K562 (cell line): Measurements from ENCODE around the gene ATP9A. TPM values are rescaled to one million over a fixed set of nuclear protein-coding genes. Genes with fewer than 3 reads are reported as not detected.

ENCODE experiments used
- ATAC-seq: fragments of 200-7000 bp; cut with Tn5 transposase; 3 replicates; pipeline ENCODE4 v1.9.1; 2020; ENCODE audit warnings: moderate library complexity
- BruUV-seq: library from RNA; stranded (reverse); fragments of 400-500 nt; replicated peaks from 2 replicates; lab custom pipeline; 2021; lab: Mats Ljungman, UMichigan
- CTCF ChIA-PET: fragments of 300-600 bp; formaldehyde crosslinking; extraction: SDS; loops from one replicate; lab custom pipeline; 2021; ENCODE audit warnings: low intra/inter-chr PET ratio; lab: Yijun Ruan, JAX
- POLR2A ChIA-PET: fragments of 300-600, 350-650 bp; sonication (Branson Sonifier 250); formaldehyde crosslinking; extraction: SDS; loops from one replicate; lab custom pipeline; 2021; ENCODE audit warnings: antibody characterized with exemption, inconsistent platforms; lab: Yijun Ruan, JAX
- DNase-seq, 4 experiments: peaks; one replicate each; pipeline versions ENCODE4 v3.0.0 to v3.0.0-alpha.2; 2011 to 2018; ENCODE audit warnings: low spot score in 3 of 4, mixed read lengths in 3 of 4; ENCODE audit errors: extremely low read depth in 1 of 4
- FAIRE-seq: peaks from 2 replicates; lab custom pipeline; 2011; peaks lifted over from hg19 to GRCh38; lab: Jason Lieb, UNC
- H2AFZ ChIP-seq: 2 replicates; pipeline ENCODE4 v1.6.0; 2011; ENCODE audit warnings: low read depth, low read length, control low read depth, inconsistent platforms
- H3K27ac ChIP-seq: fragments of 200-600 bp; 3 replicates; pipeline ENCODE4 v1.8.0; 2011; ENCODE audit warnings: low read depth, mild to moderate bottlenecking, control low read depth, inconsistent platforms, low read length, moderate library complexity, mixed read lengths; ENCODE audit errors: extremely low read depth
- H3K27me3 ChIP-seq, 2 experiments: fragments of 300-600 bp in 1 of 2; 2 replicates in 1 of 2; 3 replicates in 1 of 2; pipeline versions ENCODE4 v1.6.0 to v1.8.0; 2011; ENCODE audit warnings: inconsistent platforms in 2 of 2, low read length in 2 of 2, mild to moderate bottlenecking in 1 of 2, mixed read lengths in 1 of 2, moderate library complexity in 1 of 2; ENCODE audit not compliant: control insufficient read depth in 2 of 2, insufficient read depth in 2 of 2
- H3K36me3 ChIP-seq: fragments of 300-600 bp; 3 replicates; pipeline ENCODE4 v1.8.0; 2011; ENCODE audit warnings: mild to moderate bottlenecking, low read length, inconsistent platforms; ENCODE audit not compliant: control insufficient read depth, insufficient read depth
- H3K4me1 ChIP-seq, 2 experiments: fragments of 200-600 bp in 1 of 2; replicated peaks in 1 of 2; 2 replicates in 1 of 2; 3 replicates in 1 of 2; pipeline versions ENCODE4 v1.5.1 to v1.8.0; 2011; ENCODE audit warnings: inconsistent platforms in 2 of 2, low read length in 2 of 2, mild to moderate bottlenecking in 1 of 2, mixed read lengths in 1 of 2, moderate library complexity in 1 of 2; ENCODE audit not compliant: control insufficient read depth in 2 of 2, insufficient read depth in 2 of 2
- H3K4me2 ChIP-seq: 2 replicates; pipeline ENCODE4 v1.6.1; 2011; ENCODE audit warnings: low read length, control low read depth, inconsistent platforms, mixed read lengths; ENCODE audit not compliant: insufficient read depth
- H3K4me3 ChIP-seq: fragments of 200-600 bp; sonication (generic), shearing (Covaris generic); 2 replicates; pipeline ENCODE4 v1.5.1; 2016; ENCODE audit warnings: control low read depth, inconsistent platforms
- H3K79me2 ChIP-seq: fragments of 200-600 bp; 3 replicates; pipeline ENCODE4 v1.8.0; 2011; ENCODE audit warnings: low read length, inconsistent platforms; ENCODE audit not compliant: control insufficient read depth, insufficient read depth
- H3K9ac ChIP-seq, 2 experiments: 2 replicates each; pipeline versions ENCODE4 v1.6.0 to v1.6.1; 2011; ENCODE audit warnings: low read depth in 2 of 2, low read length in 2 of 2, control low read depth in 1 of 2, inconsistent platforms in 1 of 2, mild to moderate bottlenecking in 1 of 2, mixed read lengths in 1 of 2; ENCODE audit not compliant: insufficient read depth in 1 of 2
- H3K9me1 ChIP-seq: one replicate; pipeline ENCODE4 v1.6.0; 2011; ENCODE audit warnings: inconsistent platforms, mild to moderate bottlenecking, low read length, moderate library complexity; ENCODE audit not compliant: control insufficient read depth, insufficient read depth
- H3K9me3 ChIP-seq: replicated peaks from 2 replicates; pipeline ENCODE4 v1.5.1; 2011; ENCODE audit warnings: low read depth, low read length, inconsistent platforms; ENCODE audit not compliant: control insufficient read depth, insufficient read depth
- H4K20me1 ChIP-seq: replicated peaks from 2 replicates; pipeline ENCODE4 v1.6.1; 2011; ENCODE audit warnings: low read length, inconsistent platforms, mixed read lengths; ENCODE audit not compliant: control insufficient read depth, insufficient read depth
- CXXC5 ChIP-seq: fragments of 250-450 bp; sonication (Bioruptor Pico); IDR thresholded peaks from 2 replicates; pipeline ENCODE4 v1.8.0; 2022; ENCODE audit warnings: inconsistent platforms, mild to moderate bottlenecking, moderate library complexity
- ETV5 ChIP-seq: sonication (generic); formaldehyde crosslinking; IDR thresholded peaks from 2 replicates; pipeline ENCODE4 v1.4.0; 2020; ENCODE audit warnings: low read depth, mild to moderate bottlenecking, missing genetic modification reagents
- HDAC1 ChIP-seq, 2 experiments: fragments of 450-650 bp; IDR thresholded peaks; 2 replicates each; pipeline ENCODE4 v1.6.1; 2016 to 2017; ENCODE audit warnings: inconsistent platforms in 1 of 2, mild to moderate bottlenecking in 1 of 2, moderate library complexity in 1 of 2
- HMG20B ChIP-seq: fragments of 250-450 bp; sonication (Bioruptor Pico); IDR thresholded peaks from 2 replicates; pipeline ENCODE4 v1.5.0; 2021; ENCODE audit warnings: mild to moderate bottlenecking
- KAT2B ChIP-seq: IDR thresholded peaks from one replicate; pipeline ENCODE4 v1.6.1; 2012; ENCODE audit warnings: low read depth, mild to moderate bottlenecking, control low read depth, inconsistent platforms, low read length, moderate library complexity
- NR3C1 ChIP-seq: sonication (generic); formaldehyde crosslinking; IDR thresholded peaks from 2 replicates; pipeline ENCODE4 v1.8.1; 2022; ENCODE audit warnings: missing genetic modification reagents
- STAG1 ChIP-seq: sonication (generic); formaldehyde crosslinking; IDR thresholded peaks from 2 replicates; pipeline ENCODE4 v1.5.0; 2020; ENCODE audit warnings: missing genetic modification reagents, borderline replicate concordance
- WHSC1 ChIP-seq: IDR thresholded peaks from one replicate; pipeline ENCODE4 v1.6.1; 2012; ENCODE audit warnings: low read length, control low read depth, inconsistent platforms
- ZNF175 ChIP-seq: fragments of 200-800 bp; sonication (Bioruptor generic); IDR thresholded peaks from 2 replicates; pipeline ENCODE4 v1.6.1; 2016; ENCODE audit warnings: low read depth, mild to moderate bottlenecking, missing genetic modification characterization, missing compliant biosample characterization
- ZNF57 ChIP-seq: fragments of 450-650 bp; formaldehyde crosslinking; IDR thresholded peaks from 2 replicates; pipeline ENCODE4 v1.4.0; 2020; ENCODE audit warnings: mild to moderate bottlenecking, moderate library complexity
- ZNF668 ChIP-seq: fragments of 250-450 bp; sonication (Bioruptor Pico); IDR thresholded peaks from 2 replicates; pipeline ENCODE4 v1.8.0; 2022; ENCODE audit warnings: mild to moderate bottlenecking, inconsistent platforms
- WGBS: fragments of 100-300 bp; shearing (Covaris generic); methylation state at CpG from one replicate; pipeline ENCODE4 v1.1.6; 2016; ENCODE audit warnings: low coverage, mixed read lengths; ENCODE audit not compliant: insufficient coverage; ENCODE audit errors: missing lambda C conversion rate; 5-methylcytosine and 5-hydroxymethylcytosine counted together
- in situ Hi-C: fragments of 300-500 bp; cut with MboI; formaldehyde crosslinking; loops from 4 replicates; pipeline ENCODE4 v1.15.0; 2018; ENCODE audit warnings: inconsistent platforms, mixed read lengths
- intact Hi-C: fragments of 100-400 bp; cut with micrococcal nuclease; formaldehyde crosslinking; loops from 2 replicates; pipeline ENCODE4 v1.14.2; 2022
- polyA plus RNA-seq, 8 experiments: library from polyadenylated mRNA; depleted of rRNA in 4 of 8; stranded (reverse) in 5 of 8; unstranded in 3 of 8; fragments of >200 nt; fragmentation: Nextera tagmentation in 2 of 8; fragmentation: Illumina TruSeq in 1 of 8; extraction: Ambion mirVana in 2 of 8; extraction: Trizol in 1 of 8; gene quantifications; 2 replicates each; pipeline versions ENCODE4 v1.2.1 to v1.2.3, GENCODE V29; 2011 to 2014; ENCODE audit warnings: inconsistent platforms in 1 of 8, missing spikeins in 1 of 8
- total RNA-seq, 7 experiments: library from RNA; depleted of rRNA in 6 of 7; stranded (reverse); fragments of >200 nt in 6 of 7; fragmentation: Illumina TruSeq in 2 of 7; extraction: Trizol in 2 of 7; gene quantifications; 2 replicates each; pipeline versions ENCODE4 v1.2.1 to v1.2.3, GENCODE V29; 2011 to 2021; ENCODE audit warnings: low replicate concordance in 1 of 7
- TF ChIP-seq, protein P1 (sequence below): fragments of 250-450 bp; sonication (Bioruptor Pico); IDR thresholded peaks from 2 replicates; pipeline ENCODE4 v1.4.0; 2020; ENCODE audit warnings: mild to moderate bottlenecking, moderate library complexity, borderline replicate concordance
- TF ChIP-seq, protein P2 (sequence below): IDR thresholded peaks from 2 replicates; pipeline ENCODE4 v1.6.1; 2016; ENCODE audit warnings: missing genetic modification characterization, missing compliant biosample characterization
- TF ChIP-seq, protein P3 (sequence below): fragments of 450-650 bp; formaldehyde crosslinking; IDR thresholded peaks from 2 replicates; pipeline ENCODE4 v1.4.0; 2020; ENCODE audit warnings: mild to moderate bottlenecking, moderate library complexity

Gene ATP9A
- total and polyA plus RNA-seq, 9 of the 15 experiments (the other 6 are each of a cell fraction or from before 2014, with no cell fraction given): 0.18 to 0.62 (median 0.29) TPM

DNA sequence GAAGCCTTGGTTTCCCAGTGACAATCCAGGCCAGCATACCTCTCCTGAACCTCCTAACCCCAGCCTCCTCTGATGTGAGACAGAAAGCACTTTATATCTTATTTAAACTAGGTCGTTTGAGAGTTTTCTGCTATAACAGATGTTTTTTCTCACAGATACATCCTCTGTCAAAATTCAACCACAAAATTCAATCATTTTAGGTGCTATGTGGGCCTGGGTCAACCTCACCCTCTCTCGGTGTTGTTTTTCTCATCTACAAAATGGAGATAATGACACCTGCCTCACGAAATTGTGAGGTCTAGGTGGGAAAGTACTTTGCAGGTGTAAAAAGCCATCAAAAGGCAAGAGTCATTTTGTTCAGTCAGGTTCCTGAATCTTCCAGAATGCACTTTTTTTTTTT, 179.4 kb downstream of the ATP9A start:
- CTCF ChIA-PET: no interaction called here
- intact Hi-C loops: no loop called here

More for the DNA sequence above, 179.4 kb downstream of the ATP9A start:
- H3K4me2 ChIP-seq: no peak overlapping the region
- FAIRE-seq: no peak
- no peaks in the 10 kb centered on the region for H3K9me1 ChIP-seq
- no peaks in the 10 kb centered on the region for H3K36me3 ChIP-seq
- no TSS peak for BruUV-seq
- H2AFZ ChIP-seq: no peak overlapping the region
- H3K4me3 ChIP-seq: no peak overlapping the region
- no peaks in the 10 kb centered on the region; the same call in 1 of the 2 replicates for H3K9me3 ChIP-seq
- no peaks in the 10 kb centered on the region for H3K79me2 ChIP-seq
- peak overlapping the region in 1 of 2 experiments; percentile 27; a peak in 1 of 4 replicates for H3K9ac ChIP-seq
- POLR2A ChIA-PET: no interaction called here
- TF ChIP-seq HMG20B (CRISPR knock-in tag): no peak
- no peak for TF ChIP-seq HDAC1 (IDR thresholded peaks at IDR 0.05)
- TF ChIP-seq ZNF57 (CRISPR knock-in tag): no peak
- no peak for TF ChIP-seq STAG1 (CRISPR knock-in tag)
- no peak for TF ChIP-seq WHSC1
- no peak for TF ChIP-seq ZNF668 (CRISPR knock-in tag)
- no peak for TF ChIP-seq ETV5 (CRISPR knock-in tag)
- no peak for TF ChIP-seq ZNF175 (CRISPR knock-in tag)
- TF ChIP-seq, protein P1, sequence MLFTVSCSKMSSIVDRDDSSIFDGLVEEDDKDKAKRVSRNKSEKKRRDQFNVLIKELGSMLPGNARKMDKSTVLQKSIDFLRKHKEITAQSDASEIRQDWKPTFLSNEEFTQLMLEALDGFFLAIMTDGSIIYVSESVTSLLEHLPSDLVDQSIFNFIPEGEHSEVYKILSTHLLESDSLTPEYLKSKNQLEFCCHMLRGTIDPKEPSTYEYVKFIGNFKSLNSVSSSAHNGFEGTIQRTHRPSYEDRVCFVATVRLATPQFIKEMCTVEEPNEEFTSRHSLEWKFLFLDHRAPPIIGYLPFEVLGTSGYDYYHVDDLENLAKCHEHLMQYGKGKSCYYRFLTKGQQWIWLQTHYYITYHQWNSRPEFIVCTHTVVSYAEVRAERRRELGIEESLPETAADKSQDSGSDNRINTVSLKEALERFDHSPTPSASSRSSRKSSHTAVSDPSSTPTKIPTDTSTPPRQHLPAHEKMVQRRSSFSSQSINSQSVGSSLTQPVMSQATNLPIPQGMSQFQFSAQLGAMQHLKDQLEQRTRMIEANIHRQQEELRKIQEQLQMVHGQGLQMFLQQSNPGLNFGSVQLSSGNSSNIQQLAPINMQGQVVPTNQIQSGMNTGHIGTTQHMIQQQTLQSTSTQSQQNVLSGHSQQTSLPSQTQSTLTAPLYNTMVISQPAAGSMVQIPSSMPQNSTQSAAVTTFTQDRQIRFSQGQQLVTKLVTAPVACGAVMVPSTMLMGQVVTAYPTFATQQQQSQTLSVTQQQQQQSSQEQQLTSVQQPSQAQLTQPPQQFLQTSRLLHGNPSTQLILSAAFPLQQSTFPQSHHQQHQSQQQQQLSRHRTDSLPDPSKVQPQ (CRISPR knock-in tag): no peak
- no peak for TF ChIP-seq KAT2B
- no peak for TF ChIP-seq CXXC5 (CRISPR knock-in tag)
- TF ChIP-seq NR3C1 (CRISPR knock-in tag): no peak
- TF ChIP-seq, protein P2, sequence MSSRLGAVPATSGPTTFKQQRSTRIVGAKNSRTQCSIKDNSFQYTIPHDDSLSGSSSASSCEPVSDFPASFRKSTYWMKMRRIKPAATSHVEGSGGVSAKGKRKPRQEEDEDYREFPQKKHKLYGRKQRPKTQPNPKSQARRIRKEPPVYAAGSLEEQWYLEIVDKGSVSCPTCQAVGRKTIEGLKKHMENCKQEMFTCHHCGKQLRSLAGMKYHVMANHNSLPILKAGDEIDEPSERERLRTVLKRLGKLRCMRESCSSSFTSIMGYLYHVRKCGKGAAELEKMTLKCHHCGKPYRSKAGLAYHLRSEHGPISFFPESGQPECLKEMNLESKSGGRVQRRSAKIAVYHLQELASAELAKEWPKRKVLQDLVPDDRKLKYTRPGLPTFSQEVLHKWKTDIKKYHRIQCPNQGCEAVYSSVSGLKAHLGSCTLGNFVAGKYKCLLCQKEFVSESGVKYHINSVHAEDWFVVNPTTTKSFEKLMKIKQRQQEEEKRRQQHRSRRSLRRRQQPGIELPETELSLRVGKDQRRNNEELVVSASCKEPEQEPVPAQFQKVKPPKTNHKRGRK (tag): no peak
- TF ChIP-seq, protein P3, sequence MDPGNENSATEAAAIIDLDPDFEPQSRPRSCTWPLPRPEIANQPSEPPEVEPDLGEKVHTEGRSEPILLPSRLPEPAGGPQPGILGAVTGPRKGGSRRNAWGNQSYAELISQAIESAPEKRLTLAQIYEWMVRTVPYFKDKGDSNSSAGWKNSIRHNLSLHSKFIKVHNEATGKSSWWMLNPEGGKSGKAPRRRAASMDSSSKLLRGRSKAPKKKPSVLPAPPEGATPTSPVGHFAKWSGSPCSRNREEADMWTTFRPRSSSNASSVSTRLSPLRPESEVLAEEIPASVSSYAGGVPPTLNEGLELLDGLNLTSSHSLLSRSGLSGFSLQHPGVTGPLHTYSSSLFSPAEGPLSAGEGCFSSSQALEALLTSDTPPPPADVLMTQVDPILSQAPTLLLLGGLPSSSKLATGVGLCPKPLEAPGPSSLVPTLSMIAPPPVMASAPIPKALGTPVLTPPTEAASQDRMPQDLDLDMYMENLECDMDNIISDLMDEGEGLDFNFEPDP: no peak
- H3K4me1 ChIP-seq: no peaks in the 10 kb centered on the region
- no peak for ATAC-seq
- 23% methylated on average over 3 of the region's 3 CpGs for WGBS
- in situ Hi-C loops: no loop called here
- H3K27ac ChIP-seq: no peak overlapping the region
- H3K27me3 ChIP-seq: no peaks in the 10 kb centered on the region
- DNase-seq: no peak
- H4K20me1 ChIP-seq: no peaks in the 10 kb centered on the region
